HG03439 (cell line): Measurements from ENCODE around the gene NSD2.
"Not testable (repeated sequence)": the region's sequence is repeated elsewhere in the genome, so short reads cannot be mapped to it uniquely, and the experiment has no call there.

ENCODE experiments used
- ATAC-seq: cut with Tn5 transposase; IDR thresholded peaks from one replicate; pipeline ENCODE4 v1.9.1; 2021; ENCODE audit warnings: mild to moderate bottlenecking, moderate library complexity; ENCODE audit not compliant: unreplicated experiment

The NSD2 gene

GRCh38 chr4:2031161-2031560, 160.0 kb downstream of the NSD2 start:
- not testable (repeated sequence) for ATAC-seq
